Measurements from ENCODE around the gene FBXO2.

GRCh38 chr1:11628767-11629166 is 25.5 kb downstream of the FBXO2 start:
- no peak for TF ChIP-seq CREB1 (IDR thresholded peaks at IDR 0.05; ENCODE audit: low read depth)
- TF ChIP-seq REST (IDR thresholded peaks at IDR 0.05; ENCODE audit: low read depth), result no peak
- no peak for TF ChIP-seq YY1 (IDR thresholded peaks at IDR 0.05; ENCODE audit: low read depth)
- TF ChIP-seq TEAD4 (IDR thresholded peaks at IDR 0.05), result no peak
- no peak for TF ChIP-seq USF1 (IDR thresholded peaks at IDR 0.05)
- no peak for TF ChIP-seq RAD21 (IDR thresholded peaks at IDR 0.05; ENCODE audit: low read depth)
- TF ChIP-seq EP300 (IDR thresholded peaks at IDR 0.05; ENCODE audit: borderline replicate concordance), result no peak
- no peak for TF ChIP-seq CEBPB (IDR thresholded peaks at IDR 0.05)
- no peak for TF ChIP-seq FOXM1 (IDR thresholded peaks at IDR 0.05; ENCODE audit: borderline replicate concordance, low read depth)
- TF ChIP-seq MAX (IDR thresholded peaks at IDR 0.05), result no peak
- TF ChIP-seq ZBTB7A (IDR thresholded peaks at IDR 0.05; ENCODE audit: low read depth), result no peak
- TF ChIP-seq TAF1 (IDR thresholded peaks at IDR 0.05; ENCODE audit: low read depth), result no peak
